Amygdala (tissue), 56 donors: ENCODE results near the gene GORAB.

Experiments used
- DNase-seq, 56 donors: peaks; one replicate each; lab custom pipeline; 2025; lab: John Stamatoyannopoulos, UW

The GORAB gene

DNA sequence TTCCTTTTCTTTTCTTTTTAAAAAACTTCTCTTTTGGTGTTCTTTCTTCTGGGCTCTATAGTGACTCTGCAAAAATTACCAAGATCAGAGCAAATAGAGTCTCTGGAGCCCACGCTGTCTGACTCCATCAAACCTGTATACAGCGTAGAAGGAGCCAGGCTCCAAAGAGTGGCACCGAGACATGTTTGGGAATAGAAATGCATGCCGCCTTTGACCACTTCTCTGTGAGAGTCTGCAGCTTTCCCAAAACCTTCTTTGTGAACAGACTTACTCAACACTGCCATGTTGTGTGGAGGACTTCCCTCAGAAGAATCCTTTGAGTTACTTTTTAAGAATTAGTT lies 55.3 kb downstream of the GORAB start:
- peak in 4 of 56 donors; percentile 2 to 13 (median 10) for DNase-seq

DNA sequence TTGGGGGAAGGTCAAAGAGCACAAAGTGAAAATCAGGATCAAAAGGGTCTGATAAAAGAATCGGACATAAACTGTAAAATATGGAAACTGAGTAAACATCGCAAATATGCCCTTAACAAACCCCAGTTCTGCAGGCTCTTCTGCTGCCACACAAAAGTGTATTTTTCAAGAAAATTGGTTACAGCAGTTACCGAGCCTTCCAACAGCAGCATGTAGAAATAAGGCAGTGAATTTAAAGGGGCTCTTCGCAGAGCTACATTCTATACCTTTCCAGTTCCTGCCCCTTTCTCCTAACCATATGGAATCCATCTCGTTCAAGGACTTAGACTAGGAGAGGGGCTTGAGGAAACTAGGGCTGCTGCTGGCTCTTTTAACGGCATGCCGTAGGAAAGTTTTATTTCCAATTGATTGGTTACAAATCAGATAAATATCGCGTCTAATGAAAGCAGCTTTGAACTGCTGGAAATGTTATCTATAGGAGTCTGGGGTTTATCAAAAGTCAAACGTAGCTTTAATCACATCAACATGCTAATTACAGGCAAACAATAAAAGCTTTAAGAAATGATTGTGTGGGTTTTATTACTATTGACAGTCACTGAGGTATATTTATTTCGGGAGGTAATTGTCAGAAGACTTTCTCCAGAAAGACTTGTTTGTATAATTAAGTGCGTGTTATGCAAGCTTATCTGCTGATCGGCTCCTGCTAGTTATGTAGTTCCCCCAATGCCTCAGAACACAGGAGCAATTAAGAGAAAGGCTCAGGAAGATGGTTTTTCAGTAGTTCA lies 59.1 kb downstream of the GORAB start:
- DNase-seq, result no peak

DNA sequence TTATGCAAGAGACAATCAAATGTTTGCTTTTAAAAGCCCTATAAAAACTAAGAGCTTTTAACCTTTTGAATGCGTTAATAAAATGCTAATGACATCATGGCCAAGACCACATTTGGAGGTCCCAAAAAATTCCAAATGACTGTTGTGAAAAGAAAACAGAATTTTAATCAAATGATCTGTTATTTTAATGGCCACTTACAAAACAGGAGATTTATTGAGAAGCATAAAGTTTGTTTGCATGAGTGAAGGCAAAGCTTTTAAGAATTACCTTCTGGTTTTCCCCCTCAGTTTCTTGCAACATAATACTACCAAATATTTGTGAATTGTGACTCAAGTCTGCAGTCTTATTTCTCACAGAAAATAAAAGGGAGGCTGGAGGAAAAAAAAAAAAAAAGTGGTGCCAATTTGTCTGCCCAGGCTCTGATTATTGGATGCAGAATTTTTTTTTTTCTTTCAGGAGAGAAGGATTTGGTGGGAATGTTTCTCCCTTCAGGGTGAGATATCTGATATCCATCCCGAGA lies 60.7 kb downstream of the GORAB start:
- DNase-seq, result no peak

DNA sequence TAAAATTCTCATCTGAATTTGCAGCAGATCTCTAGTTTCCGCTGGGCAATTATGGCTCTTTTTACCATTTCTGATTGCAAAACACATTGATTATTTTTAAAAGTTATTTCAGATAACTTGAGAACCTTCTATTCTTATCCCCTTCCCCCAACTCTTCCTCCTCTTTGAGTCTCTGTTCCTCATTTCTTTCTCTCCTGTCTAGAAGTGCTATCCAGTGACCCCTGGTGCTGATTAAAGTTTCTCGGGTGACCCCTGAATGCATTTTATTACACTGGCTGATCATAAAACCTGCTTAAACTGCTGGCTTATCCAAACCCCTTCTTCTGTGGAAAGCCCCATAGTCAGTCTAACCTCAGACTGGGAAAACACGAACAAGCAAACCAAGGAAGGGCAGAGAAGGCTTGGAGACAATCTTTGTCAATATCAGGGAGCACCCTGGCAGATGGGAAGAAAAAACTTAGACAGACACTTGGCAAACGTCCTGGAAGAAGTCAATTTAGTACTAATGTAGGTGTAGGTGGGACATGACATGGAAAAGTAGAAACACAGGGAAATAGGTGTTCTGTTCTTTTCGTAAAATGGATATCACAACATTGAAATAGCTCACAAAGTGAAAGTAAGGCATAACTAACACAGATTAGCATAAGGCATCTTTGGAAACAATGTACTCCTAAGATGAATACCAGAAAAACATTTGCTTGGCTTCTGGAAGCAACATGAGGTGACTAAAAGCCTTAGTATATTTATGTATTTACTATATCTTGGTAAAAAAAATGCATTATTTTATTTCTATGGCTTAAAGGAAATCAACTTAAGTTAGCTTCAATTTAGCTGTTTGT lies 61.4 kb downstream of the GORAB start:
- DNase-seq, result no peak

DNA sequence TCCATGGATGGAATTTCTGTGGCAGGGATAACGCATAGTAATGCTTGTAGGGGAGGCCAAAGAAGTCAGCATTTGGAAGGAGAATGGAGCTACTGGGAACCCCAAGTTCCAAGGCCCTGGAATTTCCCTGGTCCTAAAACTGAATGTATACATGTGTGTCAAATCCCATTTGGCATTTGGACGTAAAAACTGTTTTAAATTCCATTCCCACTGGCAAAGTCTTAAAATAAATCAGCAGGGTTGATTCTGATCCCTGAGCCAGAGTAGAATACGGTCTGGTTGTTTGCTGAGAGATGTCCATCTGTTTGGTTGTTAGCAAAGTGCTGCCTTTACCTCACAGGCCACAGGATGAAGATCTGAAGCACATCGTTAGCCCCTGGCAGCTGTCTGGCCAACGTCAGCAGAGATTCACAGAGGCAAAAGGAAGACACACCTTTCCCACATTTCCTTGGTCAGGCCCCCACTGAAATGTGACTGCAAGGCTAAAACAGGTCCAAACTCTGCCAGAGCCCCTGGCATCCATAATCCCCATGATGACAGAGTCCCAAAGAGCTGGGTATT lies 62.2 kb downstream of the GORAB start:
- no peak for DNase-seq

DNA sequence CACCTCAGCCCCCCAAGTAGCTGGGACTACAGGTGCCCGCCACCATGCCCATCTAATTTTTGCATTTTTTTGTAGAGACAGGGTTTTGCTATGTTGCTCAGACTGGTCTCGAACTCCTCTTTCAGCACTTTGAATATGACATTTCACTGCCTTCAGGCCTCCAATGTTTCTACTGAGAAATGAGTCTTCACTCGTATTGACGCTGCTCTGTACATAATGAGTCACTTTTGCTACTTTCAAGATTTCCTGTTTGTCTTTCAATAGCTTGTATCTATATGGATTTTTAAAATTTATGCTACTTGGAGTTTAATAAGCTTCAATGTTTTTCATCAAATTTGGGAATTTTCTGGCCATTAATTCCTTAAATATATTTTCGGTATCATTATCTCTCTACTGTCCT lies 64.7 kb downstream of the GORAB start:
- no peak for DNase-seq

DNA sequence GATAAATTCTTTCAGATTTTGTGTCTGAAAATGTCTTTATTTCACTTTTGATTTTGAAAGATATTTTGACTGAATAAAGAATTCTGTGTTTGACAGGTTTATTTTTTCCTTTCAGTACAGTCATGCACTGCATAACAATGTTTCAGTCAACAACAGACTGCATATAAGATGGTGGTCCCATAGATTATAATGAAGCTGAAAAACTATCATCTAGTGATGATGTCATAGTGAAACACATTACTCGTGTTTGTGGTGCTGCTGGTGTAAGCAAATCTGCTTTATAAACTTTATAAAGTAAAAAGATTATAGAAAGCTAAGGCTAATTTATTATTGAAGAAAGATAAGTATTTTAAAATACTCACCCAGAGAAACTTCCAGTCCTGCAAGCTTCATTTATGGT lies 66.7 kb downstream of the GORAB start:
- DNase-seq, result no peak

DNA sequence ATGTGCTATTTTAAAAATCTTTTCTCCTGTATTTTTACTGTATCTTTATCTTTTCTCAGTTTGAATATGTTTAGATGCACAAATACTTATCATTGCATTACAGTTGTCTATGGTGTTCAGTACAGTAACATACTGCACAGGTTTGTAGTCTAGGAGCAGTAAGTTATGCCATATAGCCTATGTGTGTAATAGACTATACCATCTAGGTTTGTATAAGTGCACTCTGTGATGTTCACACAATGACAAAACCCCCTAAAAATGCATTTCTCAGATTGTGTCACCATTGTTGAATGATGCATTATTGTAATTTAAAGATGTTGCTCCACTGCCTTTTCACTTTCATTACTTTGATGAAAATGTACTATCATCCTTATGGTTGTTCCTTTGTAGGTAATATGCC lies 67.1 kb downstream of the GORAB start:
- no peak for DNase-seq

DNA sequence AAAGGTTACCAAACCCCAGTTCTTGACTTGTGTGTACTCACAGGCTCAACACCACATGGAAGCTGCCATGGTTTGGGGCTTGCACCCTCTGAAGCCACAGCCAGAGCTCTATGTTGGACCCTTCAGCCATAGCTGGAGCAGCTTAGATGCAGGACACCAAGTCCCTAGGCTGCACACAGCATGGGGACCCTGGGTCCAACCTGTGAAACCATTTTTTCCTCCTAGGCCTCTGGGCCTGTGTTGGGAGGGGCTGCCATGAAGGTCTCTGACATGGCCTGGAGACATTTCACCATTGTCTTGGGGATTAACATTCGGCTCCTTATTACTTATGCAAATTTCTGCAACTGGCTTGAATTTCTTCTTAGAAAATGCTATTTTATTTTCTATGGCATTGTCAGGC lies 69.9 kb downstream of the GORAB start:
- no peak for DNase-seq
